Inflammatory macrophage treated with lipopolysaccharide for 1 hour (primary cell): ENCODE results near the gene SPRR2B.
"Not testable (repeated sequence)": the region's sequence is repeated elsewhere in the genome, so short reads cannot be mapped to it uniquely, and the experiment has no call there.

Experiments used
- DNase-seq, 2 donors: peaks; one replicate each; pipeline ENCODE4 v3.0.0-alpha.2; 2020 to 2022

The SPRR2B gene

DNA sequence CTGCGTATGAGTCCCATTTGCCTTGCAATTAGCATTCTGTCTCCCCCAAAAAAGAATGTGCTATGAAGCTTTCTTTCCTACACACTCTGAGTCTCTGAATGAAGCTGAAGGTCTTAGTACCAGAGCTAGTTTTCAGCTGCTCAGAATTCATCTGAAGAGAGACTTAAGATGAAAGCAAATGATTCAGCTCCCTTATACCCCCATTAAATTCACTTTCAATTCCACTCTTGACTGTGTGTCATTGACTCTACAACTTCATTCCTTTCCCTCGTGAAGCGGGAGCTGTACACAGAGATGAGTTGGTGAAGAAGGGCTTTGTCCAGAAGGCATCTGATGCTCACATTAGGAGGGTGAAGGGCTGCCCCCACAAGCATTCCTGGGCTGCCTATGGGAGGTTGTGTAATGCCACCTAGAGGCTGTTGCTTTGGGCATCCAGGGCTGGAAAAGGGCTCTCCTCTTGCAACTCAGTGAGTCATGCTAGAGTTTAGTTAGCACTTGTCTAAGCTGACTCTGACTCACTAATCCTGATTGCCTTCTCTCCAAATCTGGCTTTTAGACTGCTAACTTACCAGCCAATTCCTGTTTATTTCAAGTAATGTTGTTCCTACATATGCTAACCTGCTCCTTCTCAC is 38.6 kb downstream of the SPRR2B start:
- no peak for DNase-seq

DNA sequence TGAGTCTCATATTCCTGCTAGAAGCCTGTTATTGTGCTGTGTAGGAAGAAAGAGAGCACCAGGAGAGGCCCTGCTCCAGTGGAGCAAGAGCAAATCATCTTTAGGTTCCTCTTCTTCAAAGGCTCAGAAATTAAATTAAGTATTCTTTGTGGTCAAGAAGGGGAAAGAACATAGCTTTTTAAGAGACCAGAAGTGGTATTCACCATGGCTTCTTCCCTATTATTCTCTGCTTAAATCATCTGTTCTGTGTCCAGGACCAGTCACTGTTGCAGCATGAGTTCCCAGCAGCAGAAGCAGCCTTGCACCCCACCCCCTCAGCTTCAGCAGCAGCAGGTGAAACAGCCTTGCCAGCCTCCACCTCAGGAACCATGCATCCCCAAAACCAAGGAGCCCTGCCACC is 39.3 kb downstream of the SPRR2B start:
- DNase-seq: no peak

GRCh38 chr1:153030895-153031294 is 40.5 kb downstream of the SPRR2B start, which contains the start of gene SPRR1B:
Gene SPRR1B, plus strand, starts transcription at chr1:153031203. Its CDS starts 1,143 bp downstream, at chr1:153032346.
- no peak for DNase-seq

- DNase-seq: no peak
Observed at GRCh38 chr1:153028766-153029165, 42.6 kb downstream of the SPRR2B start.

DNA sequence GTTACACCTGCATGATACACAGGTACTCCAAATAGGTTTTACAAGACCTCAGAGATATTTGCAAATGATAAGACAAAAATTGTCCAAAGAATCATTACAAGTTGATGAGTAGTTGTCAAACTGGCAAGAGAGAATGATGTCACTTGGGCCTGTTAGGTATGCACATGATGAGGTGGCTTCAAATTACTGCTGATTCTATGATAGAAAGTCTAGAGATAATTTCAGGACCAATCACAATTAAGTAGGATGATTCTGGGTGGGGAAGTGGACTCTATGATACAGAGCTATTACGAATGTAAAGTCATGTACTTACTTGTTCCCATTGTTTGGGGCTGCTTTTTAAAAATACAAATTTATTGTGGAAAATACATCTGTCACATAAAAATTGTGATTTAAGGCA is 45.6 kb downstream of the SPRR2B start:
- DNase-seq: no peak

- no peak for DNase-seq
Observed at GRCh38 chr1:153024413-153024812, 47.0 kb downstream of the SPRR2B start.

GRCh38 chr1:153023109-153023508 is 48.3 kb downstream of the SPRR2B start:
- DNase-seq: no peak

DNA sequence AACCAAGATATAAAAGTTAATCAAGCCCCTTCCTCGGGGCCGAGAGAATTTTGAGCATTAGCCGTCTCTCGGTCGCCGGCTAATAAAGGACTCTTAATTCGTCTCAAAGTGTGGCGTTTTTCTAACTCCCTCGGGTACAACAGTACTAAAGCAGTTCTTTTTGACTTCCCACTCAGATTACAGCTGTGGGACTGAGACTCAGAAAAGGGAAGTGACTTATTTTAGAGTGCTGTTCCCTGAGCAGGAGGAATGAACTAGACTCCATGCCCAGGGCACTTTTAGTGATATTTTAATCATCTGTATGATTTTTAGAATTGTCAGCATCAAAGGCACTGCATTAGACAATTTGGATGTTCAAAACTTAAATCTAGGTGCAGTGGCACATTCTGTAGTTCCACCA is 49.1 kb downstream of the SPRR2B start:
- not testable (repeated sequence) for DNase-seq

GRCh38 chr1:153021829-153022228 is 49.6 kb downstream of the SPRR2B start:
- not testable (repeated sequence) for DNase-seq
